ENCODE results near the gene LTBP2. TPM values are rescaled to one million over a fixed set of nuclear protein-coding genes. Genes with fewer than 3 reads are reported as not detected.
A peak's percentile ranks its signal among the peaks of the same experiment; 100 is the strongest.

LTBP2 gene
- 441 and 456 TPM in 2 replicates for total RNA-seq (2014; rRNA removed; shearing (Covaris generic))
- polyA plus RNA-seq (2016; fragmentation: Nextera tagmentation; extraction: Ambion mirVana) = 73.5 and 73.7 TPM in 2 replicates

DNA sequence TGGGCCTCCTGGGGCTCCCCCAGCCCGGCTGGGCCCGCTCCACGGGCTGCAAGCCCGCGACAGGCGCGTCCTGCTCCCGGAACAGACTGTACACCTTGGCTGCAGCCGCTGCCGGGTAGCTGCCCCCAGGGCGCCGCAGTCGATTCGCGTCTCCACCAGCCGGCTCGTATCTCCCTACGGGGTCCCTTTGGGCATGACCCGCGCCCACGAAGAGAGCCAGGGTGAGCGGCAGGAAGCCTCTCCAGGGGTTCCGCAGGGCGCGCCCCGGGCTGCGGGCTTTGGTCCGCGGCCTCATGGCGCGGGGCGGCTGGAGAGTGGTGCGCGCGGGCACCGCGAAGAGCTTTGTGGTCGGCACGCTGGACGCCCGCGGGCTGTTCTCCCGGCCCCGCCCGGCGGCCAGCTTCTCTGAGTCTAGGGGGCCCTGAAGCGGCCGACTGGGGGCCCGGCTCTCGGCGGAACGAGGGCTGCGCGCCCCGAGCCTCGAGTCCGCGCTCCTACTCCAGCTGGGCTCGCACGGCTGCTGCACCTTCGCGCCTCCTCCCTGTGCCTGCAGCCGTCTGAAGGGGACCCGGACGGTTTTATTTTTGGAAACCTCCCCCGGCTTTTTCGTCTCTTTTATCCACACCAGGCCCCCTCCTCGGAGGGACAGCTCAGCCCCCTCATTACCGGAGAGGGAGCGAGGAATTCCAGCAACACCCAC lies at the start of gene LTBP2:
LTBP2 (minus strand) TSS at position 588 of the 700 bp plus-strand sequence; CDS start at position 295, 293 bp downstream.
- 0 to 1% methylated on average over 52 to 59 of the region's 70 CpGs for WGBS, 2 experiments (ENCODE audit: low coverage in 1 of 2, low lambda C conversion rate in 2 of 2, missing lambda C conversion rate in 2 of 2)
- H3K27me3 ChIP-seq (replicated peaks; ENCODE audit: insufficient read depth) = no peaks in the 10 kb centered on the region
- no peak for TF ChIP-seq EZH2 (IDR thresholded peaks at IDR 0.05; ENCODE audit: insufficient read depth, poor library complexity, severe bottlenecking)
- TF ChIP-seq EZH2phosphoT487 (IDR thresholded peaks at IDR 0.05; ENCODE audit: insufficient read depth, low read depth) = no peak
- peaks cover 49% of the 10 kb centered on the region for H3F3A ChIP-seq (ENCODE audit: insufficient read depth)
- peak within 1 kb of the TSS; percentile 92 for H3K4me2 ChIP-seq (ENCODE audit: unreplicated experiment)
- peak; percentile 78 for DNase-seq
- peak within 1 kb of the TSS; percentile 75 for H3K9ac ChIP-seq
- no peaks in the 10 kb centered on the region for H3K36me3 ChIP-seq (ENCODE audit: low read depth)
- H3K27ac ChIP-seq = peak within 1 kb of the TSS; percentile 48
- H3K9me3 ChIP-seq (ENCODE audit: low read depth) = no peaks in the 10 kb centered on the region
- H3K4me1 ChIP-seq (ENCODE audit: insufficient read depth) = peaks cover 64% of the 10 kb centered on the region
- H3K79me2 ChIP-seq (ENCODE audit: insufficient read depth) = peaks cover 73% of the 10 kb centered on the region
- H3K9me2 ChIP-seq (ENCODE audit: insufficient read depth) = no peaks in the 10 kb centered on the region
- peak within 1 kb of the TSS; percentile 97 for H3K4me3 ChIP-seq
- in situ Hi-C loops (cut with MboI) = no loop called here
- no peaks in the 10 kb centered on the region for H4K20me1 ChIP-seq (ENCODE audit: insufficient read depth)
- H2AFZ ChIP-seq = peak within 1 kb of the TSS; percentile 83

DNA sequence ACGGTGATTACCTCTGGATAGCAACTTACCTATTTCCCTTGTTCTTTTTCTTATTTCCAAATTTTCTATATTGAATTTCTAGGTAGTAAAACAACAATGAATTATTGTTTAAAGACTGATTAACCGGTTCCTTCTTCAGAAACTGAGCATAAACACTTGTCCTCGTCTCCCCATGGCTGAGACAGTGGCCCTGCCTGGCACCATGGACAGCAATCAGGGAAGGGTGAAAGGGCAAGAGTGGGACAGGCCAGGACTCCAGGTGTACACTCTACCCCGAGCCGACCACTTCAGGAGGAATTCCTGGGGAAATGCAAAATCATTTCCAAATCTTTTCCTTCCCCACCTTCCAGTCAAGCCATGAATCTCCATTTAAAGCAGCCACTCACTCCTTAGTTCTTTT lies 48.8 kb upstream of the LTBP2 start:
- no peak for DNase-seq
- no peaks in the 10 kb centered on the region for H3K9me3 ChIP-seq (ENCODE audit: low read depth)
- no peak overlapping the region for H3K27ac ChIP-seq
- H3K27me3 ChIP-seq (replicated peaks; ENCODE audit: insufficient read depth) = no peaks in the 10 kb centered on the region
- H3K9ac ChIP-seq = no peak overlapping the region
- H3K79me2 ChIP-seq (ENCODE audit: insufficient read depth) = no peaks in the 10 kb centered on the region
- in situ Hi-C loops (cut with MboI) = no loop called here
- H3K4me1 ChIP-seq (ENCODE audit: insufficient read depth) = peaks cover 48% of the 10 kb centered on the region
- H4K20me1 ChIP-seq (ENCODE audit: insufficient read depth) = no peaks in the 10 kb centered on the region
- peaks cover 48% of the 10 kb centered on the region for H3F3A ChIP-seq (ENCODE audit: insufficient read depth)
- H3K9me2 ChIP-seq (ENCODE audit: insufficient read depth) = no peaks in the 10 kb centered on the region
- H3K36me3 ChIP-seq (ENCODE audit: low read depth) = peaks cover 27% of the 10 kb centered on the region; the same call in 1 of the 2 replicates
- 88 to 90% methylated on average over 5 of the region's 5 CpGs for WGBS, 2 experiments (ENCODE audit: low coverage in 1 of 2, low lambda C conversion rate in 2 of 2, missing lambda C conversion rate in 2 of 2)
- H3K4me2 ChIP-seq (ENCODE audit: unreplicated experiment) = peak overlapping the region; percentile 12
- TF ChIP-seq EZH2 (IDR thresholded peaks at IDR 0.05; ENCODE audit: insufficient read depth, poor library complexity, severe bottlenecking) (no peak), EZH2phosphoT487 (IDR thresholded peaks at IDR 0.05; ENCODE audit: insufficient read depth, low read depth) (no peak)
- H2AFZ ChIP-seq = no peak overlapping the region
- H3K4me3 ChIP-seq = no peak overlapping the region

- Histone ChIP-seq H3F3A (ENCODE audit: insufficient read depth) (peaks cover 55% of the 10 kb centered on the region), H3K4me3 (no peak overlapping the region), H3K36me3 (ENCODE audit: low read depth) (peaks cover 22% of the 10 kb centered on the region; the same call in 1 of the 2 replicates), H3K9ac (no peak overlapping the region), H3K4me1 (ENCODE audit: insufficient read depth) (peaks cover 50% of the 10 kb centered on the region), H3K4me2 (ENCODE audit: unreplicated experiment) (peak overlapping the region; percentile 12), H3K9me2 (ENCODE audit: insufficient read depth) (no peaks in the 10 kb centered on the region), H4K20me1 (ENCODE audit: insufficient read depth) (no peaks in the 10 kb centered on the region), H2AFZ (no peak overlapping the region), H3K27ac (0 out of 2 replicates have a peak overlapping the region, but pooled peaks have one; percentile 20), H3K9me3 (ENCODE audit: low read depth) (no peaks in the 10 kb centered on the region), H3K27me3 (replicated peaks; ENCODE audit: insufficient read depth) (no peaks in the 10 kb centered on the region), H3K79me2 (ENCODE audit: insufficient read depth) (no peaks in the 10 kb centered on the region)
- WGBS, 2 experiments (ENCODE audit: low coverage in 1 of 2, low lambda C conversion rate in 2 of 2, missing lambda C conversion rate in 2 of 2) = 65 to 76% methylated on average over 3 of the region's 3 CpGs
- TF ChIP-seq EZH2 (IDR thresholded peaks at IDR 0.05; ENCODE audit: insufficient read depth, poor library complexity, severe bottlenecking) (no peak), EZH2phosphoT487 (IDR thresholded peaks at IDR 0.05; ENCODE audit: insufficient read depth, low read depth) (no peak)
- no peak for DNase-seq
- in situ Hi-C loops (cut with MboI) = no loop called here
These were observed 48.1 kb upstream of the LTBP2 start for GRCh38 chr14:74660167-74660566.

GRCh38 chr14:74658535-74659131 lies 46.6 kb upstream of the LTBP2 start:
- DNase-seq = peak; percentile 75
- Histone ChIP-seq H3K9ac (no peak overlapping the region), H3F3A (ENCODE audit: insufficient read depth) (peaks cover 70% of the 10 kb centered on the region), H4K20me1 (ENCODE audit: insufficient read depth) (no peaks in the 10 kb centered on the region), H3K4me3 (no peak overlapping the region), H3K4me2 (ENCODE audit: unreplicated experiment) (peak overlapping the region; percentile 11), H3K27me3 (replicated peaks; ENCODE audit: insufficient read depth) (no peaks in the 10 kb centered on the region), H3K9me2 (ENCODE audit: insufficient read depth) (no peaks in the 10 kb centered on the region), H3K4me1 (ENCODE audit: insufficient read depth) (peaks cover 66% of the 10 kb centered on the region), H3K9me3 (ENCODE audit: low read depth) (no peaks in the 10 kb centered on the region), H3K36me3 (ENCODE audit: low read depth) (peaks cover 22% of the 10 kb centered on the region; the same call in 1 of the 2 replicates), H2AFZ (no peak overlapping the region), H3K79me2 (ENCODE audit: insufficient read depth) (no peaks in the 10 kb centered on the region), H3K27ac (peak overlapping the region; percentile 20)
- WGBS, 2 experiments (ENCODE audit: low coverage in 1 of 2, low lambda C conversion rate in 2 of 2, missing lambda C conversion rate in 2 of 2) = 93 to 100% methylated on average over 1 of the region's 1 CpG
- TF ChIP-seq EZH2 (IDR thresholded peaks at IDR 0.05; ENCODE audit: insufficient read depth, poor library complexity, severe bottlenecking) = no peak
- TF ChIP-seq EZH2phosphoT487 (IDR thresholded peaks at IDR 0.05; ENCODE audit: insufficient read depth, low read depth) = no peak
- in situ Hi-C loops (cut with MboI) = no loop called here
